ENCODE measurements around the gene CDC42EP2. TPM values are rescaled to one million over a fixed set of nuclear protein-coding genes. Genes with fewer than 3 reads are reported as not detected.

CDC42EP2 gene
- total RNA-seq, 6 donors from 2014 or later, result 7.7 to 45.2 (median 14.6) TPM

- 2 to 4% methylated on average over 25 to 33 of the region's 47 CpGs for WGBS, 2 donors
- Histone ChIP-seq H3K27ac (peak overlapping the region in 2 of 4 donors; percentile 11 to 81), H3K27me3 (no peaks in the 10 kb centered on the region), H3K36me3 (peaks cover 7 to 32% (median 21%) of the 10 kb centered on the region in 4 donors), H3K4me3 (peak overlapping the region; percentile 48 to 93 (median 84)), H3K9me3 (no peaks in the 10 kb centered on the region), H3K4me1 (peaks cover 16 to 22% (median 21%) of the 10 kb centered on the region in 4 donors)
- peak; percentile 70 to 71 for DNase-seq
- ATAC-seq (ENCODE audit: low FRiP score in 2 of 2), result peak in 1 of 2 donors; percentile 0
- no peak for TF ChIP-seq POLR2A (IDR thresholded peaks at IDR 0.05)
- TF ChIP-seq CTCF (IDR thresholded peaks at IDR 0.05), result no peak
- no peak for TF ChIP-seq POLR2AphosphoS5 (IDR thresholded peaks at IDR 0.05)
- TF ChIP-seq EP300 (IDR thresholded peaks at IDR 0.05), result no peak
Observed at GRCh38 chr11:65355013-65355775, 40.5 kb downstream of the CDC42EP2 start.

- ATAC-seq (ENCODE audit: low FRiP score in 2 of 2) (peak in 1 of 2 donors; percentile 25), DNase-seq (no peak)
- Histone ChIP-seq H3K27me3 (no peaks in the 10 kb centered on the region), H3K9me3 (no peaks in the 10 kb centered on the region), H3K4me3 (peak overlapping the region in 3 of 4 donors; percentile 78 to 93 (median 89)), H3K27ac (no peak overlapping the region), H3K4me1 (peaks cover 16 to 22% (median 21%) of the 10 kb centered on the region in 4 donors), H3K36me3 (peaks cover 7 to 25% (median 16%) of the 10 kb centered on the region in 4 donors)
- TF ChIP-seq POLR2A (IDR thresholded peaks at IDR 0.05) (no peak), EP300 (IDR thresholded peaks at IDR 0.05) (no peak), CTCF (IDR thresholded peaks at IDR 0.05) (no peak), POLR2AphosphoS5 (IDR thresholded peaks at IDR 0.05) (no peak)
- WGBS, 2 donors, result 48 to 58% methylated on average over 28 to 35 of the region's 35 CpGs
Observed at GRCh38 chr11:65355776-65356393, 41.2 kb downstream of the CDC42EP2 start.

- TF ChIP-seq CTCF (IDR thresholded peaks at IDR 0.05) (no peak), EP300 (IDR thresholded peaks at IDR 0.05) (no peak), POLR2A (IDR thresholded peaks at IDR 0.05) (no peak)
- H3K36me3 ChIP-seq, result peaks cover 4 to 19% (median 11%) of the 10 kb centered on the region in 4 donors
- no peaks in the 10 kb centered on the region for H3K9me3 ChIP-seq
- peaks cover 16 to 22% (median 21%) of the 10 kb centered on the region in 4 donors for H3K4me1 ChIP-seq
- DNase-seq (no peak), ATAC-seq (ENCODE audit: low FRiP score in 2 of 2) (no peak)
- no peaks in the 10 kb centered on the region for H3K27me3 ChIP-seq
- no peak overlapping the region for H3K27ac ChIP-seq
- H3K4me3 ChIP-seq, result no peak overlapping the region
- 82 to 92% methylated on average over 16 to 29 of the region's 30 CpGs for WGBS, 2 donors
Observed at GRCh38 chr11:65356394-65356972, 41.8 kb downstream of the CDC42EP2 start.

GRCh38 chr11:65357856-65358356 lies 43.2 kb downstream of the CDC42EP2 start:
- no peak for TF ChIP-seq POLR2A (IDR thresholded peaks at IDR 0.05)
- no peak for TF ChIP-seq EP300 (IDR thresholded peaks at IDR 0.05)
- no peak for TF ChIP-seq POLR2AphosphoS5 (IDR thresholded peaks at IDR 0.05)
- no peak for TF ChIP-seq CTCF (IDR thresholded peaks at IDR 0.05)
- DNase-seq (no peak), ATAC-seq (ENCODE audit: low FRiP score in 2 of 2) (peak in 1 of 2 donors; percentile 0)
- Histone ChIP-seq H3K9me3 (no peaks in the 10 kb centered on the region), H3K36me3 (peaks cover 0 to 5% (median 0%) of the 10 kb centered on the region in 4 donors), H3K4me3 (no peak overlapping the region), H3K4me1 (peaks cover 16 to 22% (median 21%) of the 10 kb centered on the region in 4 donors), H3K27me3 (no peaks in the 10 kb centered on the region), H3K27ac (no peak overlapping the region)
- 72 to 73% methylated on average over 8 of the region's 8 CpGs for WGBS, 2 donors
